HFFc6 (cell line): ENCODE results near the gene ME3. TPM values are rescaled to one million over a fixed set of nuclear protein-coding genes. Genes with fewer than 3 reads are reported as not detected.
A peak's percentile ranks its signal among the peaks of the same experiment; 100 is the strongest.
"Not testable (repeated sequence)": the region's sequence is repeated elsewhere in the genome, so short reads cannot be mapped to it uniquely, and the experiment has no call there.

ENCODE experiments used
- DNase-seq: peaks from one replicate; pipeline ENCODE4 v3.0.0-alpha.2; 2018
- H3K27ac Mint-ChIP-seq: 2 replicates; pipeline ENCODE4 v1.8.0; 2020; ENCODE audit warnings: mild to moderate bottlenecking, mixed read lengths
- H3K27me3 Mint-ChIP-seq: 2 replicates; pipeline ENCODE4 v1.8.0; 2021; ENCODE audit warnings: mild to moderate bottlenecking, moderate library complexity, mixed read lengths; ENCODE audit not compliant: insufficient read depth
- H3K36me3 Mint-ChIP-seq: 2 replicates; pipeline ENCODE4 v1.8.0; 2021; ENCODE audit warnings: low read depth, mixed read lengths
- H3K4me1 Mint-ChIP-seq: 2 replicates; pipeline ENCODE4 v1.8.0; 2020; ENCODE audit warnings: low read depth, mixed read lengths
- H3K4me3 Mint-ChIP-seq: 2 replicates; pipeline ENCODE4 v1.8.0; 2020; ENCODE audit warnings: mild to moderate bottlenecking, moderate library complexity, mixed read lengths
- H3K9me3 Mint-ChIP-seq: 2 replicates; pipeline ENCODE4 v1.8.0; 2020; ENCODE audit warnings: mild to moderate bottlenecking, mixed read lengths
- total RNA-seq, 6 experiments: library from RNA; stranded (reverse); fragmentation: NEBNext Ultra II Directional; extraction: Animal tissue kit (Norgen Biotek cat#: 25700); gene quantifications; 2 replicates in 1 of 6; 3 replicates in 5 of 6; pipeline ENCODE4 v1.2.3, GENCODE V29; 2021
- TF ChIP-seq, protein P1 (sequence below): fragments of 200-600 bp; sonication (generic); IDR thresholded peaks from 2 replicates; pipeline ENCODE4 v1.5.0; 2021; ENCODE audit warnings: antibody characterized with exemption, mild to moderate bottlenecking

ME3 gene
- total RNA-seq, 6 experiments from 2014 or later = 3.5 to 8.6 (median 6.6) TPM

DNA sequence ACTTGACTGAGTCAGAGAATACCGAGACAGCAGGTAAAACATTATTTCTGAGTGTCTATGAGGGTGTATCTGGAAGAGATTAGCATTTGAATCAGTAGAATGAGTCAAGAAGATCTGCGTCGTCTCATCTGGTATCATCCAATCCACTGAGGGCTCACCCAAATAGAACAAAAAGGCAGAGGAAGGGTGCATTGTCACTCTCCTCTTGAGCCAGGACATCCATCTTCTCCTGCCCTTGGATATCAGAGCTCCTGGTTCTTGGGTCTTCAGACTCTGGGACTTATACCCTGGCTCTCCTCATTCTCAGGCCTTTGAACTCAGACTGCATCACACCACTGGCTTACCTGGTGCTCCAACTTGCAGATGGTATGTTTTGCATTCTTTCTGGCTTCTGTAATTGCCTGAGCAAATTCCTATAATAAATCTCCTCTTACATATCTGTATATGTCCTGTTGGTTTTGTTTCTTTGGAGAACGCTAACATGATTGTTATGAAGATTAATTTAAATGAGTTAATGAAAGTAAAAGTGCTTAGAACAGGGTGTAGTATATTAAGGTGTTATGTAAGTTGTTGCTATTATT, 49.3 kb downstream of the ME3 start:
- H3K4me3 Mint-ChIP-seq = no peak overlapping the region
- DNase-seq = no peak
- no peaks in the 10 kb centered on the region for H3K9me3 Mint-ChIP-seq
- no peaks in the 10 kb centered on the region; the same call in none of the 2 replicates for H3K27me3 Mint-ChIP-seq
- H3K36me3 Mint-ChIP-seq = peaks cover 8% of the 10 kb centered on the region; the same call in 1 of the 2 replicates
- peaks cover 54% of the 10 kb centered on the region for H3K4me1 Mint-ChIP-seq
- no peak overlapping the region for H3K27ac Mint-ChIP-seq
- TF ChIP-seq, protein P1, sequence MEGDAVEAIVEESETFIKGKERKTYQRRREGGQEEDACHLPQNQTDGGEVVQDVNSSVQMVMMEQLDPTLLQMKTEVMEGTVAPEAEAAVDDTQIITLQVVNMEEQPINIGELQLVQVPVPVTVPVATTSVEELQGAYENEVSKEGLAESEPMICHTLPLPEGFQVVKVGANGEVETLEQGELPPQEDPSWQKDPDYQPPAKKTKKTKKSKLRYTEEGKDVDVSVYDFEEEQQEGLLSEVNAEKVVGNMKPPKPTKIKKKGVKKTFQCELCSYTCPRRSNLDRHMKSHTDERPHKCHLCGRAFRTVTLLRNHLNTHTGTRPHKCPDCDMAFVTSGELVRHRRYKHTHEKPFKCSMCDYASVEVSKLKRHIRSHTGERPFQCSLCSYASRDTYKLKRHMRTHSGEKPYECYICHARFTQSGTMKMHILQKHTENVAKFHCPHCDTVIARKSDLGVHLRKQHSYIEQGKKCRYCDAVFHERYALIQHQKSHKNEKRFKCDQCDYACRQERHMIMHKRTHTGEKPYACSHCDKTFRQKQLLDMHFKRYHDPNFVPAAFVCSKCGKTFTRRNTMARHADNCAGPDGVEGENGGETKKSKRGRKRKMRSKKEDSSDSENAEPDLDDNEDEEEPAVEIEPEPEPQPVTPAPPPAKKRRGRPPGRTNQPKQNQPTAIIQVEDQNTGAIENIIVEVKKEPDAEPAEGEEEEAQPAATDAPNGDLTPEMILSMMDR = no peak

DNA sequence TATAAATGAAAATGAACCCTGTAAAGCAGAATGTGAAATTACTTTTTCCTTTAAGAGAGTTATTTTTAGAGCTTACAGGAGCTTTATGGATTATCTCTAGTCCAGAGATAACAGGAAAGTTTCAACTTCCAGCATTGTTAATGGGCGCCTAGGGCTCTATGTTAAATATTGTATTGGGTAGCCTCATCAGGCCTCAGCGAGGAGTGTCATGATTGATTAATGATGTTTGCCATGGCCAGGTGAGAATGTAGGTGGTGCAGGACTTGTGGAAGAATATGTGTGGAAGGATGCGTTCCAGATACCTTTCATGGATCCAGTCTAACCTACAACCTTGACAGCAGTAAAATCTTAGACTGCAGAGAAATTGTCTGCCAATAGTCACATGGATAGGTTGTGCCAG, 50.6 kb downstream of the ME3 start:
- peaks cover 52% of the 10 kb centered on the region for H3K4me1 Mint-ChIP-seq
- peaks cover 8% of the 10 kb centered on the region; the same call in 1 of the 2 replicates for H3K36me3 Mint-ChIP-seq
- no peaks in the 10 kb centered on the region; the same call in none of the 2 replicates for H3K27me3 Mint-ChIP-seq
- no peaks in the 10 kb centered on the region for H3K9me3 Mint-ChIP-seq
- DNase-seq = no peak
- H3K27ac Mint-ChIP-seq = no peak overlapping the region
- no peak overlapping the region for H3K4me3 Mint-ChIP-seq
- TF ChIP-seq, protein P1 = no peak

DNA sequence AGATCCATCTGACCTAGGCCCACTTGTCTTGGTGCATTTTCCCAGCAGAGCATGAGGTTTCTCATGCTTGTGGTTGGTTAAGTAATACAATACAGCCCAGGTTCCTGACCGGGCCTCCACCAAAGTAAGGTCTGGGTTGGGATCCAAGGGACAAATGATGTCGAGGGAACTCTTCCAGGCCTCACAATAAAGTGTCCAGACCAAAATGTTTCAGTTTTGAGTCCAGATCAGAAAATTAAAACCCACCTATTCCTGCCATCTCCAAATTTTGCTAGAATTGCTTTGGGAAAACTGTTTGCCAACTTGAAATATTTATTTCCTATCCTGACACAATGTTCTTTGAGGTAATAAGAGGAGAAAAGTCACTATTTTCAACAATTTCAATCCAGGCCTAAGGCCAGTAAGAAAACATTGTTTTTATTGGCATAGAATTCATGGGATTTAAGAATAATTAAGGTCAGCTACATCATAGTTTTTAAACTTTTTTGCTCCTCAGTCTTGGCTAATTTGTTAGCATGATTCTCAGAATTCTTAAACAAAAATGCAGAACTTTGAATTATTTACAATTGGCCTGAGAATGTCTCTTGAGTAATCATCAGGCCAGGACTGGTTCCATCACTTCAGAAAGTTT, 51.4 kb downstream of the ME3 start:
- peaks cover 8% of the 10 kb centered on the region; the same call in 1 of the 2 replicates for H3K36me3 Mint-ChIP-seq
- H3K9me3 Mint-ChIP-seq = no peaks in the 10 kb centered on the region
- TF ChIP-seq, protein P1 = no peak
- H3K27ac Mint-ChIP-seq = peak overlapping the region; percentile 67
- H3K4me3 Mint-ChIP-seq = no peak overlapping the region
- peak; percentile 36 for DNase-seq
- no peaks in the 10 kb centered on the region; the same call in none of the 2 replicates for H3K27me3 Mint-ChIP-seq
- peaks cover 52% of the 10 kb centered on the region for H3K4me1 Mint-ChIP-seq

DNA sequence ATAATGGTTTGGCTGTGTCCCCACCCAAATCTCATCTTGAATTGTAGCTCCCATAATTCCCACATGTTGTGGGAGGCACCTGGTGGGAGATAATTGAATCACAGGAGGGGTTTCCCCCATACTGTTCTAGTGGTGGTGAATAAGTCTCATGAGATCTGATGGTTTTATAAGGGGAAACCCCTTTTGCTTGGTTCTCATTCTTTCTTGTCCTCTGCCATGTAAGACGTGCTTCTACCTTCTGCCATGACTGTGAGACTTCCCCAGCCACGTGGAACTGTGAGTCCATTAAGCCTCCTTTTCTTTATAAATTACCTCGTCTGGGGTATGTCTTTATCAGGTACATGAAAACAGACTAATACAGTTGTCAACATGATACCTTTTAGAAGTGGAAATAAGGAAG, 53.0 kb downstream of the ME3 start:
- not testable (repeated sequence) for H3K27me3 Mint-ChIP-seq, H3K4me3 Mint-ChIP-seq, H3K27ac Mint-ChIP-seq, DNase-seq, H3K9me3 Mint-ChIP-seq
- Mint-ChIP-seq H3K4me1 (peaks cover 39% of the 10 kb centered on the region), H3K36me3 (peaks cover 13% of the 10 kb centered on the region)

DNA sequence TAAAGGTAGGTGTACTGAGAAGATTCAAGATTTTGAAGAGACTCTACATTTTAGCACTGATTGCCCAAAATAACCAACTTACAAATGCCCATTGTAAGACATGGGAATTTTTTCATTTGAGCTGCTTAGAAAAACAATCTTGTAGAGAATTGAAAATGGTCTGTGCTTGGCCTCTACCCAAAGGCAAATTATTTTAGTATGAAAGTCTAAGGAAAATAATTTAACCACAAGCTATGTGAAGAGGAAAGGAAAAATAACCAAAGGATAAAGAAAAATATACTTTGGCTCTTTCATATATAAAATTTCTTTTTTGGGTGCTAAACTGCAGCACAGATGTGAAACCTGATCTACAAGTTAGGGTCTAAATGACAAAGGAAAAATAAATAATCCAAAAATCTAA, 54.9 kb downstream of the ME3 start:
- Mint-ChIP-seq H3K9me3 (peaks cover 5% of the 10 kb centered on the region), H3K27ac (no peak overlapping the region), H3K4me1 (peaks cover 21% of the 10 kb centered on the region), H3K27me3 (no peaks in the 10 kb centered on the region; the same call in none of the 2 replicates), H3K4me3 (no peak overlapping the region), H3K36me3 (peaks cover 28% of the 10 kb centered on the region)
- no peak for DNase-seq
- TF ChIP-seq, protein P1 = no peak

DNA sequence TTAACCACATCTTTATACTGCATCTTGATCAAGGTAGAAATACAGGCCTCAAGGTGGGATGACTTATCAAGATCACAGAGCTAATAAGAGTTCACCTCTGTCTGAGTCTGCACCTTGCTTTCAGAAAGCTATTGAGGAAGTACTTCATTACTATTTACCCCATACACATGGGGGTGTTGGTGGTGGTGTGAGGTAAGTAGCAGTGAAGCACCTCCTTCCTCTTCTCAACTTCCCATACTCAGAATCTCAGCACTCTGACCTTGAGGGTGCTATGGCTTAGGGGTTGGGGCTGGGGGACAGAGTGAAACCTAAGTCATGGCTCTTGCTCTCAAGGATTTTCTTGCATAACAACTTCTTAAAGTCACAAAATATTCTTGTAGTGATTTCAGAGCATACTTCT, 56.9 kb downstream of the ME3 start:
- TF ChIP-seq, protein P1 = no peak
- Mint-ChIP-seq H3K27ac (no peak overlapping the region), H3K9me3 (peaks cover 5% of the 10 kb centered on the region), H3K4me3 (no peak overlapping the region), H3K27me3 (no peaks in the 10 kb centered on the region; the same call in none of the 2 replicates), H3K4me1 (peaks cover 8% of the 10 kb centered on the region), H3K36me3 (peaks cover 28% of the 10 kb centered on the region)
- no peak for DNase-seq
